Testis (tissue), 3 donors: ENCODE results near the gene GPR62. TPM values are rescaled to one million over a fixed set of nuclear protein-coding genes. Genes with fewer than 3 reads are reported as not detected.
"Not testable (repeated sequence)": the region's sequence is repeated elsewhere in the genome, so short reads cannot be mapped to it uniquely, and the experiment has no call there.

ENCODE experiments used
- DNase-seq: peaks from one replicate; pipeline ENCODE4 v3.0.0-alpha.2; 2019
- H3K27ac ChIP-seq, 2 donors: fragments of 200-600 bp; sonication (generic); one replicate each; pipeline ENCODE4 v1.5.1; 2019
- H3K27me3 ChIP-seq: fragments of 200-600 bp; sonication (generic); one replicate; pipeline ENCODE4 v1.5.1; 2019
- H3K36me3 ChIP-seq: fragments of 200-600 bp; sonication (generic); one replicate; pipeline ENCODE4 v1.5.1; 2017; ENCODE audit warnings: low read depth; ENCODE audit errors: missing control alignments
- H3K4me1 ChIP-seq: fragments of 200-600 bp; sonication (generic); one replicate; pipeline ENCODE4 v1.5.1; 2019
- H3K4me3 ChIP-seq, 2 donors: fragments of 200-600 bp; sonication (generic); one replicate each; pipeline ENCODE4 v1.5.1; 2017 to 2019
- H3K9me3 ChIP-seq: fragments of 200-600 bp; sonication (generic); one replicate; pipeline ENCODE4 v1.5.1; 2017
- POLR2A ChIP-seq: fragments of 450-650 bp; IDR thresholded peaks from one replicate; pipeline ENCODE4 v1.6.1; 2017; ENCODE audit warnings: antibody characterized with exemption, mild to moderate bottlenecking, moderate library complexity
- WGBS, 2 donors: methylation state at CpG; one replicate each; pipeline ENCODE4 v1.1.5; 2018; 5-methylcytosine and 5-hydroxymethylcytosine counted together
- intact Hi-C: fragments of 100-400 bp; cut with DNase I; formaldehyde crosslinking; loops from one replicate; pipeline ENCODE4 v1.15.1; 2023; ENCODE audit warnings: low total_unique reads
- polyA plus RNA-seq: library from polyadenylated mRNA; stranded (reverse); fragments of 350-450 nt; fragmentation: Illumina TruSeq; extraction: RNeasy Lipid Tissue Mini Kit (QIAGEN cat#74804); gene quantifications from one replicate; pipeline ENCODE4 v1.2.3, GENCODE V29; 2014; ENCODE audit warnings: low read depth, low replicate concordance; ENCODE audit not compliant: insufficient read depth
- total RNA-seq, 2 donors: library from RNA; depleted of rRNA; stranded (reverse); fragments of >200 nt; gene quantifications; one replicate each; pipeline ENCODE4 v1.2.3, GENCODE V29; 2016
- TF ChIP-seq, protein P1 (sequence below), 3 experiments: fragments of 450-650 bp in 2 of 3; fragments of 200-600 bp in 1 of 3; sonication (generic) in 1 of 3; IDR thresholded peaks; one replicate each; pipeline ENCODE4 v1.5.1; 2016 to 2019; ENCODE audit warnings: antibody characterized with exemption in 3 of 3, mild to moderate bottlenecking in 2 of 3, moderate library complexity in 1 of 3

GPR62 gene
- total and polyA plus RNA-seq, 3 donors from 2014 or later: 0.18 to 0.50 (median 0.39) TPM

GRCh38 chr3:51927061-51927977 is 27.9 kb upstream of the GPR62 start:
- 94 to 95% methylated on average over 5 of the region's 5 CpGs for WGBS, 2 donors
- Histone ChIP-seq H3K27ac (no peak overlapping the region), H3K4me3 (no peak overlapping the region), H3K9me3 (no peaks in the 10 kb centered on the region), H3K4me1 (no peaks in the 10 kb centered on the region), H3K27me3 (no peaks in the 10 kb centered on the region), H3K36me3 (no peaks in the 10 kb centered on the region)
- DNase-seq: no peak
- intact Hi-C loops: no loop called here
- TF ChIP-seq, protein P1, sequence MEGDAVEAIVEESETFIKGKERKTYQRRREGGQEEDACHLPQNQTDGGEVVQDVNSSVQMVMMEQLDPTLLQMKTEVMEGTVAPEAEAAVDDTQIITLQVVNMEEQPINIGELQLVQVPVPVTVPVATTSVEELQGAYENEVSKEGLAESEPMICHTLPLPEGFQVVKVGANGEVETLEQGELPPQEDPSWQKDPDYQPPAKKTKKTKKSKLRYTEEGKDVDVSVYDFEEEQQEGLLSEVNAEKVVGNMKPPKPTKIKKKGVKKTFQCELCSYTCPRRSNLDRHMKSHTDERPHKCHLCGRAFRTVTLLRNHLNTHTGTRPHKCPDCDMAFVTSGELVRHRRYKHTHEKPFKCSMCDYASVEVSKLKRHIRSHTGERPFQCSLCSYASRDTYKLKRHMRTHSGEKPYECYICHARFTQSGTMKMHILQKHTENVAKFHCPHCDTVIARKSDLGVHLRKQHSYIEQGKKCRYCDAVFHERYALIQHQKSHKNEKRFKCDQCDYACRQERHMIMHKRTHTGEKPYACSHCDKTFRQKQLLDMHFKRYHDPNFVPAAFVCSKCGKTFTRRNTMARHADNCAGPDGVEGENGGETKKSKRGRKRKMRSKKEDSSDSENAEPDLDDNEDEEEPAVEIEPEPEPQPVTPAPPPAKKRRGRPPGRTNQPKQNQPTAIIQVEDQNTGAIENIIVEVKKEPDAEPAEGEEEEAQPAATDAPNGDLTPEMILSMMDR (IDR thresholded peaks at IDR 0.05): no peak
- no peak for TF ChIP-seq POLR2A

DNA sequence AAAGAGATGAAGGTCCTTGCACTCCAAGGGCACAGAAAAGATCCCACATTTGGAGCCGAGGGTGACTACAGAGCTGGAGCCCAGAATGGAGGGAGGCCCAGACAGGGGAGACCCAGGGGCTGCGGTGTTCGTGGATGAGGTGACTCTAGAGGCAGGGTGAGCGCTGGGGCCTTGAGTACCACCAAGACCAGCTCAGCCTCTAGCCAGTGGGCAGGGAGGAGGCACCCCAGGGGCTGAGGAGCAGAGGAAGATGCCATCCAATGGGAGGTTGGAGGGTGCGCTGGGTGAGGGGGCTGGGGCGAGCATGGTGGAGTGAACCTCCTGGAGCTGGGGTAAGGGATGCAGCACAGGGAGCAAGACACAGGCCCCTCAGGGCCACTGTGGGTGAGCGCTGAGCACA is 26.7 kb upstream of the GPR62 start:
- Histone ChIP-seq H3K27ac (no peak overlapping the region), H3K4me1 (no peaks in the 10 kb centered on the region), H3K36me3 (no peaks in the 10 kb centered on the region), H3K27me3 (no peaks in the 10 kb centered on the region), H3K4me3 (no peak overlapping the region), H3K9me3 (no peaks in the 10 kb centered on the region)
- WGBS, 2 donors: 89 to 90% methylated on average over 6 to 7 of the region's 7 CpGs
- no peak for DNase-seq
- intact Hi-C loops: no loop called here
- TF ChIP-seq POLR2A: no peak
- TF ChIP-seq, protein P1 (IDR thresholded peaks at IDR 0.05): no peak

GRCh38 chr3:51928981-51929380 is 26.2 kb upstream of the GPR62 start:
- H3K36me3 ChIP-seq, DNase-seq, H3K9me3 ChIP-seq, intact Hi-C loops, H3K27me3 ChIP-seq, H3K27ac ChIP-seq, H3K4me3 ChIP-seq, H3K4me1 ChIP-seq: not testable (repeated sequence)
- 87 to 91% methylated on average over 3 of the region's 3 CpGs for WGBS, 2 donors

DNA sequence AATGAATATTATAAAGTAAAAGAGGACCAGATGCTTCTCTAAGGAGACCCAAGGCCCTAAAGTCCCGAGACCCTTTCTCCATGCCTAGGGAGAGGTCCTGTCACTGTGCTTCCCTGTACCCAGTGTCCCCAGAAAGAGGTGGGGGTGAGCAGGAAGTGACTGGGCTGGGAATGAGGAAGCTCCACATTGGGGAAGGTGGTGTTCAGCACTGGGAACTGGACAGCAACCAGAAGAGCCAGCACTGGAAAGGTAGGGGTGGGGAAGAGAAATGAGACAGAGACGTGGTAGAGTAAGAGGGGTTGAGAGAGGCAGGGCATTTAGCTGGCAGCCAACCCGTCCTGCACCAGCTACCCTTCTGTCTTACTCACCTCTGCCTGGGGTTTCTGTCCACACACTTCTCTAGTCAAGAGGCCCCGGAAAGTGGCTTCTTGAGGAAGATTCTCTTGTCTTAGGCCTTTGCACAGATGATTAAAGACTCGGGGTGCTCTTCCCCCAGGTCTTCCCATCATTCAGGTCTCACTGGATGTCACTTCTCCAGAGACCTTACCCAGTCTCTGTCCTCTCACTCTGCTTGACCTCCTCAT is 25.7 kb upstream of the GPR62 start:
- Histone ChIP-seq H3K27me3 (no peaks in the 10 kb centered on the region), H3K4me3 (no peak overlapping the region), H3K9me3 (no peaks in the 10 kb centered on the region), H3K36me3 (no peaks in the 10 kb centered on the region), H3K4me1 (no peaks in the 10 kb centered on the region), H3K27ac (no peak overlapping the region)
- DNase-seq: no peak
- WGBS, 2 donors: 74 to 82% methylated on average over 5 of the region's 5 CpGs
- TF ChIP-seq, protein P1 (IDR thresholded peaks at IDR 0.05): no peak
- intact Hi-C loops: no loop called here

DNA sequence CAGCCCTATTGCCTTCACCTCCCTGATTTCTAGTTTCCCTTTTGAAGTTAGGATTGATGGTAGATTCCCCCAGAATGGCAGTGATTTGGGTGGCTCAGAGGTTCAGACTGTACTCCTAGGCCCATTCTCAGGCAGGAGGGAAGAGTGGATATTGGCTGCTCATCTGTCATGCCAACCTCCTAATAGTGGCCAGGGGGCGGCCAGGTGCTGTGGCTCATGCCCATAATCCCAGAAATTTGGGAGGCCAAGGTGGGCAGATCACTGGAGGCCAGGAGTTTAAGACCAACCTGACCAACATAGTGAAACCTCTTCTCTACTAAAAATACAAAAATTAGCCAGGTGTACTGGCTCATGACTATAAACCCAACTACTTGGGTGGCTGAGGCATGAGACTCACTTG is 24.7 kb upstream of the GPR62 start:
- H3K4me1 ChIP-seq: no peaks in the 10 kb centered on the region
- DNase-seq: no peak
- TF ChIP-seq, protein P1 (IDR thresholded peaks at IDR 0.05): no peak
- no peak for TF ChIP-seq POLR2A
- H3K27me3 ChIP-seq: no peaks in the 10 kb centered on the region
- WGBS, 2 donors: 100% methylated on average over 1 of the region's 1 CpG
- no peak overlapping the region for H3K4me3 ChIP-seq
- H3K36me3 ChIP-seq: no peaks in the 10 kb centered on the region
- intact Hi-C loops: no loop called here
- no peak overlapping the region for H3K27ac ChIP-seq
- no peaks in the 10 kb centered on the region for H3K9me3 ChIP-seq
